ENCODE data around the gene MYL4.
"Not testable (repeated sequence)": the region's sequence is repeated elsewhere in the genome, so short reads cannot be mapped to it uniquely, and the experiment has no call there.

MYL4 gene
- 0 reads per million in 4 experiments for total RNA-seq

DNA sequence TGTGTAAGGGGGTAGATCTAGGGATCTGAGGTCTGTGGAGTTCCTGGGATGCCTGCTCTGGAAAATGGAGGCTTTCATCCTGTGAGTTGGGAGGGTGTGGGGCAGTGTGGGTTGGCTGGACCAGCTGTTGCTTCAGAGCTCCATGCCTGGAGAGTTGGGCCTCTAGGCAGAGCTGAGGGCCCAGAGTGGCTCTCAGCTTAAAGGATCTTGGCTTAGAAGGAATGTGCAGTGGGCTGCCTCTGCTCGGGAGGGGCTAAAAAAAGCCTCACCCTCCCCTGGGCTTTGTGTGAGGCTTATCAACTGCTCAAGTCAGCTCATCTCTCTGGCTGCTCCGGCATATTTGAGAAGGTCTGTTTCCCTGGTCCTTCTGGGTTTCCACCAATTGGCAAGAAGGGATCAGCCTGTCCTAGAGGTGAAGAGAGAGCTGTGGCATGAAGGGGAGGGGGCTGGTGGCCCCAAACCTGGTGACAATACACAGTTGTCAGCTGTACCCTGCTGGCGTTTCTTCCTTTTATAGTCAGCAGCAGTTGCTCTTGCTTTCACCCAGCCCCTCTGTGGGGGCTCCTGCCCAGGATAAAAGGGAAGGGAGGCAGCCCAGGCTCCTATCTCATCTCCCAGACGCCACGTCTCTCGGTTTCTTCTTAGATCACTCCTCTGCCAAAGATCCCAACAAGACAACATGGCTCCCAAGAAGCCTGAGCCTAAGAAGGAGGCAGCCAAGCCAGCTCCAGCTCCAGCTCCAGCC is at the start of gene MYL4:
Gene MYL4, plus strand, starts transcription at position 605 of the 745 bp plus-strand sequence. Its CDS starts 75 bp downstream, at position 680.
- DNase-seq, result no peak

DNA sequence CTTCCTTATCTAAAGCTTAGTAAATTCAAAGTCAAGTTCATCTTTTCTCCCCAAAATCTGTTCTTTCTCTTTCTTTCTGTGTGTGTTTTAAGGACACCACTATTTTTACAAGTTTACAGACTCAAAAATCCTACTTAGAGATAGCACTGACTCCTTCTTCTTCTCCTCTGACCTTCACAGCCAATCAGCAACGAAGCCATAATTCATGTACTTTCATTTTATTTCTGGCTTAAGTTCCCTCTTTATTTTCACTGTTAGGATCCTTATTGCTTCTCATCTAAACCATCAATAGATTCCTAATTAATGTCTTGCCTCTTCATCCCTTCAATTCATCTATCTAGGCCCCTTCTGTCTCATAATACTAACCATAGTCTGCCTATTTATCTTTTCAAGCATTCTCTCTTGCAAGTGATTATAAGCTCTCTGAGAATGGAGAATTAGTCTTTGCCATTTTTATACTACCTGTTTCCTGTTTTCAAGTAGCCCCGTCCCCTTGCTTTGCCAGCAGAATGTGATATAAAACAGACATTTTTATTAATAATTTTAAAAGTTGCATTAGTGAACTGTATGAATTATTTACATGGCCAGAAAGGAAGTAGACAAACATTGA is 47.0 kb upstream of the MYL4 start:
- no peak for DNase-seq

- no peak for DNase-seq
Measured at GRCh38 chr17:47164263-47164662, 44.9 kb upstream of the MYL4 start.

GRCh38 chr17:47165137-47165536 is 44.0 kb upstream of the MYL4 start:
- no peak for DNase-seq

GRCh38 chr17:47166854-47167253 is 42.3 kb upstream of the MYL4 start:
- not testable (repeated sequence) for DNase-seq

DNA sequence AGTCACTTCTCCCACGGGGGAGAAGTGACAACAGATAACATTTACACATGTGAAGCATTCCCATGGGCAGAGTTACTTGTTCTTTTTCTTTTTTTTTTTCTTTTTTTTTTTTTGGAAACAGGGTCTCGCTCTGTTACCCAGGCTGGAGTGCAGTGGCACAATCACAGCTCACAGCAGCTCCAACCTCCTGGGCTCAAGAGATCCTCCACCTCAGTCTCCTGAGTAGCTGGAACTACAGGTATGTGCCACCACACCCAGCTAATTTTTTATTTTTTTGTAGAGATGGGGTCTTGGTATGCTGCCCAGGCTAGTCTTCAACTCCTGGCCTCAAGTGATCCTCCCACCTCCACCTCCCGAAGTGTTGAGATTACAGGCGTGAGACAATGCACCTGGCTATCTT is 40.3 kb upstream of the MYL4 start:
- not testable (repeated sequence) for DNase-seq

GRCh38 chr17:47170710-47171109 is 38.4 kb upstream of the MYL4 start:
- no peak for DNase-seq

DNA sequence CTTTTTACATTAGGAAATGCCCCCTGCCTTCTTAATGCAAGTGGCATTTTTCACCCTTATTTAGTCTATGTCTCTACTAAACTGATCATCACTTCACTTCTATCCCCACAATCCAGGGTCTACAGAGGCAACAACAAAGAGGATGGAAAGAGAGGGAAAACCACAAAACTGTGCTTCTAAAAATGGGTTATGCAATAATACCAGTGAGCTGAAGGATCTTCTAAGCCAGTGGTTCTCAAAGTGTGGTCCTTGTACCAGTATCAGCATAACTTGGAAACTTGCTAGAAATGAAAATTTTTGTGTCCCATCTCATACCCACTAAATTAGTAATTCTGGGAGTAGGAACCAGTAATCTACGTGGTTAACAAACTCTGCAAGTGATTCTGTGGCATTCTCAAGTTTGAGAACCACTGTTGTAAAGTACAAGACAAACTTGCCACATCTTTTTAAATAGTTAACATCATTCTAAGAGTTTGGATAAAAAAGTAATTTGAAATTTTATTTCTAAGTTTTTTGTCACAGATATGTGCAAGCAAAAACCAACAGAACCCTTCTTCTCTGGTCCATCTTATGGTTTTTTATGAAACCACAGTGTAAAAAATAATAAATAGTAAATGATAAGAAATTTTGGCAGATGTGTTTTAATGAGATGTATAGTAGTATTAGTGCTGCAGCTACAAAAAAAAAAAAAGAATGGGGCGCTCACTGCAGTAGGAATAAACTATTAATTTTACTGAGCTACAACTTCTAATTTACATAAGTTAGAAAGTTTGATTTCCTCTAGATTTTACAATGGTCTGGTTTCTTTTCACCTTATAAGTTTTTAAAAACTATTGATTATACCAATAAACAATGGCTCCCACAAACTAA is 36.2 kb upstream of the MYL4 start:
- DNase-seq, result no peak

- DNase-seq, result not testable (repeated sequence)
Measured at GRCh38 chr17:47174823-47175222, 34.3 kb upstream of the MYL4 start.

DNA sequence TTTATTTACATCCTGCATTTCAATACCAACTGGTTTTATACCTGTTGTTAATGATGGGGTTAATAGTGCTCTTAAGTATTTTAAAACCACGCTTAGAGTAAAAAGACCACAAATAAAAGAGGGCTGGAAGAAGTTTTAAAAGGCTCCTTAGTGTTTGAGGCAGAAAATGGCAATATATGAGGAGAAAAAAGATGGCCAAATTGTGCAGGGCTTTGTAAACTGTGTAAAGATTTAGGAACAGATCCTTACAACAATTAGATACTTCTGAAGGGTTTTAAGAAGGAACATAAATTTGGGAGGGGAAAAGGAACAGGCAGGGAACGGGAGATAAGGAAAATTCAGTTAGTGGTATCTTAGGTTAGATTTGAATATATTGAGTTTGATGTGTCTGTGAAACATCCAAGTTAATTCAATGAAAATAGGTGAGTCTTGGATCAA is 32.7 kb upstream of the MYL4 start:
- no peak for DNase-seq

- DNase-seq, result no peak
Measured at GRCh38 chr17:47177261-47177660, 31.9 kb upstream of the MYL4 start.

DNA sequence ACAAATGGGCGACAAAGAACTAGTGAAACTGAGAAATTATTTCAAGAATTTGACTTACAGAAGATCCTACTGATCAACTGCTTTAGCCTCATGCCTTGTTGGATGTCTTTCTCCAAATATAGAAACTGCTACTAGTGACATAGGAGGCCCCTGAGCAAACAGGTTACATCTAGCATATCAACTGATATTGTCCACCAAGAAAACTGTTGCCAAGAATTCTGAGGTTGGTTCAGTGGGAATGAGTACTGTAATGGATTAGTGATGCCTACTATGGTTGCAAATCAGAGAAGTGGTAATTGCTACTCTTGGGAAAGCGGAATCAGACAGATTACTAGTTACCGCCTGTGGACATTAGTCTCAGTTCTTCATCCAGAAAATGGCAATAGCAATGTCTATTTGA is 30.0 kb upstream of the MYL4 start:
- DNase-seq, result no peak

DNA sequence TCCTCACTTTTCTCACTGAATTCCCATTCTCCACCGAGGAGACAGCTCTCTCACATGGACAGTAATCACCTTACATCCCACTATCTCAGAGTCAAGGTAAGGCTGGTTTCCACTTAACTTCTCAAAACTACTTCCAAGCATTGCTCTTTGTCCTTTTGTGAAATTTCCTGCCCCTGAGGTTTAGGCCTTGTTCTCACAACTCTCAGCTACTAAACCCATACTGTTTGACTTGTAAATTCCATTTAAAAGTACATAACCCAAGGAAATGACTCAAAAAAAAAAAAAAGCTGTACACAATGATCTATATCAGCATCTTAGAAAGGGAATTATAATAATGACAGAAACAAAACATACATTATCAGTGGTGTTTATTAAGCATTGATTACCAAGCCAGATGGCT is 28.8 kb upstream of the MYL4 start:
- DNase-seq, result no peak

DNA sequence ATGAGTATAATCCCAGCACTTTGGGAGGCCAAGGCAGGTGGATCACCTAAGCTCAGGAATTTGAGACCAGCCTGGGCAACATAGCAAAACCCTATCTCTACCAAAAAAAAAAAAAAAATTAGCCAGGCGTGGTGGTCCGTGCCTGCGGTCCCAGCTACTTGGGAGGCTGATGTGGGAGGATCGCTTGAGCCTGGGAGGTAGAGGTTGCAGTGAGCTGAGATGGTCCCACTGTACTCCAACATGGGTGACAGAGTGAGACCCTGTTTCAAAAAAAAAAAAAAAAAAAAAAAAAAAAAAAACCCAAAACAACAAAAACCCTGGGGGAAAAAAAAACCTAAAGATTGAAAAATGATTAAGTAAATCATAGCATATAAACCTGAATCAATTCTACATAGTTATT is 28.2 kb upstream of the MYL4 start:
- not testable (repeated sequence) for DNase-seq

- no peak for DNase-seq
Measured at GRCh38 chr17:47184681-47185080, 24.5 kb upstream of the MYL4 start.

DNA sequence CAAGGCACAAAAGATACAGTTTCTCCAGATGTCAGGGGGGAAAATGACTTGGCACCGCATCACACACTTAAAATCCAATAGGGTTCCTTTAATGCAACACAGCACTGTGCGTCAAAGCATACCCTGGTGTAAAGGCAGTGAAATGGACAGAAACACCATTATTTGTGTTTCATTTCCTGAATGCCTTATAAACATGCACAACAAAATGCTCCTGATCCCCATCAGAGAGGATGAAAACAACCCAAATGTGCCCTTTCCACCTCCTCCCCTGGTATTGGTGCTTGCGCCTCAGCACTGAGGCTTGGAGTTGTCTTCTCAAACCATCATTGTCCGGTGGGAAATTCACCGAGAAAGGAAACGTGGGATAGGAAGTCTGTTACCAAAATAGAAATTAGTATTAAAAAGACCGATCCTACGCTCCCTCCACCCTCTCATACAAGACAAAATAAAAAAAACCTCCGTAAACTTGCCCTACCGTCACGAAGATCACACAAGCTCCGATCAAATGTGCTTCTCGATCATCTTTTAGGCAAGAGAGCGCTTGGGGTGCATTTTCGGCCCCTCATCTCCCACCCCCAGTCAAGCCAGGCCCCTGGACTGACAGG is 20.8 kb upstream of the MYL4 start:
- DNase-seq, result no peak

DNA sequence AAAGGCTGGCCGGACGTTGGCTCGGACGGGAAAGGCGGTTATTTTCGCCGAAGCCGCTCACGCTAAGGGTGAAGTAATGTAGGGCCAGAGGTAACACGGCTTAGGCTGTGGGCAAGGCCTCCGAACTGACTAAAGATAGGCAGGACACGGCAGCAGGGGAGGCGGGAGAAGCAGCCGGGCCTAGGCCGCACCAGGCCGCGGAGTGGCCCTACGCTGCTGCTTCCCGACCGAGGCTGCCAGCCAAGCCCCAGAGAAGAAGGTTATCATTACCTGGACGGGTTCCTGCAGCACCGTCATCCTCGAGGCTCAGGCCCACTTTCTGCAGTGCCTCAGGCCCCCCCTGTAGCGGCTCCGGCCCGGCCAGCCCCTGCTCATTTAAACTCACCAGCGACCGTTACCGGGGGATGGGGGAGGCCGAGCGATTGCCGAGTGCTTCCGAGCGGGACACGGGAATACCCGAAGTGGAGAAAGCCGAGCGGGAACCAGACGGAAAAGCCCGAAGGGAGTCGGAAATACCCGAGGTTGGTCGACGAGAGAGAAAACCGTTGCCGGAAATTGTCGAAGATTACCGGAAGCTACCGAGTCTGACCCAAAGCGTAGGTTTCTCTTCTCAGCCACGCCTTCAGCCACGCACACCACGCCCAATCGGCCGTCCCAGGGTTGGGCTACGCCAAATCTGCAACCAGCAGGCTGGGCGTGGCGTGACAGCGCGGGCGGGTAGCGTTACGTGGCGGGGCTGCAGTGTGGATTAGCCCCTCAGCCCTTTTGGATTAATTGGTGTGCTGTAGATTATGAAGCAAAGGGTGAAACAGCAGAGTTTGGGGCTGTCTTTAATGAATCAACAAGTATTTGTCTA is 20.0 kb upstream of the MYL4 start, which contains the start of gene CDC27:
Gene CDC27, minus strand, starts transcription at position 420 of the 856 bp plus-strand sequence. Its CDS starts 123 bp downstream, at position 297.
- peak; percentile 100 for DNase-seq

DNA sequence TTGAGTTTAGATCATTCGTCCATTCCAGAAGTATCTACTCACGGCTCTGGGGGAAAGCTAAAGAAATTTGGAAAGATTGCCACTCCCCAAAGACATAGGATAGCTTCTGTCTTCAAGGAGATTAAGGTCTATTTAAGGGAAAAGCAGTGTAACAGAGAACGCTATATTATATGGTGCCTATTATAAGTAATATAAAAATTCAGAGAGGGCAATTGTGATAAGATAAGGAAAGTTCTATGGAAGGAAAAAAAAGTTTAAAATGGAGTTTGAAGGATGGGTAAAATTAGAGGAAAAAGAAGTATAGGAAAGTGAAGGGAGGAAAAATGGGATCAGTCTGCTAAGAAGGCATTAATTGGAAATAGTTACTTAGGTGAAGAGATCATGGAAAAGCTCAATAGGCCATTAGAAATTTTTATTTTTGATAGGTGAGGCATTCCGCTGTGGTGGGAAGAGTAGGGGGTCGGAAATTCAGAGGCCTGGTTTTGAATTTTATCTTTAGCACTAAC is 19.4 kb upstream of the MYL4 start:
- no peak for DNase-seq

- DNase-seq, result no peak
Measured at GRCh38 chr17:47190243-47190642, 18.9 kb upstream of the MYL4 start.

GRCh38 chr17:47190770-47191169 is 18.4 kb upstream of the MYL4 start:
- no peak for DNase-seq

- no peak for DNase-seq
Measured at GRCh38 chr17:47192554-47192953, 16.6 kb upstream of the MYL4 start.
